SK-N-SH (cell line): ENCODE measurements around the gene FGF22. TPM values are rescaled to one million over a fixed set of nuclear protein-coding genes. Genes with fewer than 3 reads are reported as not detected.

Experiments used
- CTCF ChIA-PET: fragments of 300-600, 350-600 bp; formaldehyde crosslinking; extraction: SDS; loops from one replicate; lab custom pipeline; 2021; lab: Yijun Ruan, JAX
- POLR2A ChIA-PET: fragments of 350-600 bp; sonication (Branson Sonifier 250); formaldehyde crosslinking; extraction: SDS; loops from one replicate; lab custom pipeline; 2020; ENCODE audit warnings: antibody characterized with exemption, inconsistent platforms; lab: Yijun Ruan, JAX
- DNase-seq: peaks from one replicate; pipeline ENCODE4 v3.0.0; 2012
- H2AFZ ChIP-seq: fragments of 200-600 bp; sonication (generic); 2 replicates; pipeline ENCODE4 v1.8.1; 2016; ENCODE audit warnings: antibody characterized with exemption, mild to moderate bottlenecking, low read depth
- H3F3A ChIP-seq: fragments of 200-600 bp; sonication (generic); replicated peaks from 2 replicates; pipeline ENCODE3; 2016; ENCODE audit warnings: antibody characterized with exemption, mild to moderate bottlenecking; ENCODE audit not compliant: insufficient read depth
- H3K27ac ChIP-seq, 2 experiments: fragments of 200-500 bp in 1 of 2; fragments of 200-600 bp in 1 of 2; sonication (Bioruptor generic) in 1 of 2; sonication (generic), shearing (Covaris generic) in 1 of 2; 2 replicates each; pipeline versions ENCODE4 v1.5.1 to v1.6.1; 2014 to 2016; ENCODE audit warnings: low read depth in 2 of 2, inconsistent platforms in 1 of 2, low read length in 1 of 2, mild to moderate bottlenecking in 1 of 2, mixed read lengths in 1 of 2
- H3K27me3 ChIP-seq: fragments of 200-600 bp; sonication (generic), shearing (Covaris generic); 2 replicates; pipeline ENCODE4 v1.6.1; 2016; ENCODE audit warnings: mixed run types; ENCODE audit not compliant: insufficient read depth
- H3K36me3 ChIP-seq, 2 experiments: fragments of 200-500 bp in 1 of 2; fragments of 200-600 bp in 1 of 2; sonication (Bioruptor generic) in 1 of 2; sonication (generic) in 1 of 2; replicated peaks in 1 of 2; 2 replicates each; pipeline versions ENCODE3 to v1.5.1; 2014 to 2016; ENCODE audit warnings: low read length in 1 of 2, mild to moderate bottlenecking in 1 of 2; ENCODE audit not compliant: insufficient read depth in 2 of 2, control insufficient read depth in 1 of 2
- H3K4me1 ChIP-seq, 2 experiments: fragments of 200-500 bp in 1 of 2; fragments of 200-600 bp in 1 of 2; sonication (Bioruptor generic) in 1 of 2; sonication (generic), shearing (Covaris generic) in 1 of 2; 2 replicates each; pipeline versions ENCODE4 v1.5.1 to v1.6.1; 2014 to 2016; ENCODE audit warnings: low read depth in 1 of 2, low read length in 1 of 2, mixed run types in 1 of 2; ENCODE audit not compliant: insufficient read depth in 2 of 2, control insufficient read depth in 1 of 2
- H3K4me2 ChIP-seq: fragments of 200-600 bp; sonication (generic), shearing (Covaris generic); 2 replicates; pipeline ENCODE4 v1.6.1; 2017; ENCODE audit warnings: mixed run types
- H3K4me3 ChIP-seq, 2 experiments: fragments of 200-500 bp in 1 of 2; fragments of 200-600 bp in 1 of 2; sonication (Bioruptor generic) in 1 of 2; sonication (generic), shearing (Covaris generic) in 1 of 2; 2 replicates each; pipeline versions ENCODE4 v1.5.1 to v1.8.1; 2014 to 2016; ENCODE audit warnings: low read depth in 2 of 2, inconsistent platforms in 1 of 2, low read length in 1 of 2, mild to moderate bottlenecking in 1 of 2, mixed read lengths in 1 of 2, moderate library complexity in 1 of 2
- H3K79me2 ChIP-seq: fragments of 200-600 bp; sonication (generic); 2 replicates; pipeline ENCODE4 v1.8.1; 2017; ENCODE audit warnings: mild to moderate bottlenecking; ENCODE audit not compliant: insufficient read depth
- H3K9ac ChIP-seq: fragments of 200-600 bp; sonication (generic); 2 replicates; pipeline ENCODE4 v1.6.1; 2017; ENCODE audit warnings: mixed run types
- H3K9me2 ChIP-seq: fragments of 200-600 bp; sonication (generic); 2 replicates; pipeline ENCODE4 v1.6.1; 2017; ENCODE audit warnings: mixed run types
- H3K9me3 ChIP-seq: fragments of 200-600 bp; sonication (generic); 2 replicates; pipeline ENCODE4 v1.6.1; 2017; ENCODE audit warnings: mixed run types, mild to moderate bottlenecking, moderate library complexity
- H4K20me1 ChIP-seq: fragments of 200-600 bp; sonication (generic); 2 replicates; pipeline ENCODE4 v1.6.1; 2017; ENCODE audit warnings: mild to moderate bottlenecking, mixed run types; ENCODE audit not compliant: insufficient read depth
- CHD2 ChIP-seq: fragments of 150-350 bp; IDR thresholded peaks from 2 replicates; pipeline ENCODE4 v1.6.1; 2018; ENCODE audit warnings: low read length; ENCODE audit not compliant: partially characterized antibody
- CTCF ChIP-seq: fragments of 200-600 bp; sonication (generic); IDR thresholded peaks from 2 replicates; pipeline ENCODE4 v1.6.1; 2017; ENCODE audit warnings: antibody characterized with exemption, mild to moderate bottlenecking, moderate library complexity
- ELF1 ChIP-seq: IDR thresholded peaks from 2 replicates; pipeline ENCODE4 v1.4.0; 2012
- FOSL2 ChIP-seq: IDR thresholded peaks from 2 replicates; pipeline ENCODE4 v1.4.0; 2012; ENCODE audit warnings: low read depth, mild to moderate bottlenecking, moderate library complexity, borderline replicate concordance
- FOXJ3 ChIP-seq: sonication (generic); formaldehyde crosslinking; IDR thresholded peaks from 2 replicates; pipeline ENCODE4 v1.5.1; 2020; ENCODE audit warnings: mild to moderate bottlenecking, missing genetic modification reagents
- FOXM1 ChIP-seq: IDR thresholded peaks from 2 replicates; pipeline ENCODE4 v1.4.0; 2012; ENCODE audit warnings: low read depth, mild to moderate bottlenecking
- GABPA ChIP-seq: IDR thresholded peaks from 2 replicates; pipeline ENCODE4 v1.4.0; 2012; ENCODE audit warnings: low read depth, mild to moderate bottlenecking
- IRF3 ChIP-seq: fragments of 150-350 bp; IDR thresholded peaks from 2 replicates; pipeline ENCODE4 v1.6.1; 2016; ENCODE audit warnings: mild to moderate bottlenecking, low read depth, low read length
- NFIC ChIP-seq: IDR thresholded peaks from 2 replicates; pipeline ENCODE4 v1.4.0; 2012; ENCODE audit warnings: borderline replicate concordance
- NRF1 ChIP-seq: IDR thresholded peaks from 2 replicates; pipeline ENCODE4 v1.6.1; 2012; ENCODE audit warnings: low read depth, mild to moderate bottlenecking, low read length
- PBX3 ChIP-seq: IDR thresholded peaks from 2 replicates; pipeline ENCODE4; 2012
- RCOR1 ChIP-seq: fragments of 150-350 bp; IDR thresholded peaks from 2 replicates; pipeline ENCODE4 v1.6.1; 2017; ENCODE audit warnings: antibody characterized with exemption, low read length
- REST ChIP-seq: IDR thresholded peaks from 2 replicates; pipeline ENCODE4 v1.6.1; 2012; ENCODE audit warnings: mild to moderate bottlenecking, low read depth, low read length, moderate library complexity
- RFX5 ChIP-seq: IDR thresholded peaks from 2 replicates; pipeline ENCODE4 v1.6.1; 2012; ENCODE audit warnings: mild to moderate bottlenecking, improper control_type of control experiment, low read length
- SMC3 ChIP-seq: IDR thresholded peaks from 2 replicates; pipeline ENCODE4 v1.6.1; 2012; ENCODE audit warnings: low read depth, low read length, improper control_type of control experiment
- TAF1 ChIP-seq: IDR thresholded peaks from 2 replicates; pipeline ENCODE4 v1.6.1; 2012; ENCODE audit warnings: low read depth, mild to moderate bottlenecking, low read length, moderate library complexity, borderline replicate concordance
- TCF12 ChIP-seq: IDR thresholded peaks from 2 replicates; pipeline ENCODE4 v1.4.0; 2012
- TEAD4 ChIP-seq: IDR thresholded peaks from 2 replicates; pipeline ENCODE4 v1.4.0; 2012; ENCODE audit warnings: mild to moderate bottlenecking, borderline replicate concordance; ENCODE audit not compliant: insufficient read depth
- USF1 ChIP-seq: IDR thresholded peaks from 2 replicates; pipeline ENCODE4 v1.4.0; 2012; ENCODE audit warnings: low read depth, borderline replicate concordance
- YY1 ChIP-seq: IDR thresholded peaks from 2 replicates; pipeline ENCODE4 v1.4.0; 2012; ENCODE audit warnings: low read depth, mild to moderate bottlenecking
- ZBTB33 ChIP-seq: IDR thresholded peaks from 2 replicates; pipeline ENCODE4 v1.4.0; 2012; ENCODE audit warnings: low read depth, borderline replicate concordance
- whole genome bisulfite sequencing: methylation state at CpG from one replicate; pipeline ENCODE4 v1.1.6; 2017; ENCODE audit warnings: low lambda C conversion rate; 5-methylcytosine and 5-hydroxymethylcytosine counted together
- polyA plus RNA-seq, 3 experiments: library from polyadenylated mRNA; depleted of rRNA; stranded (reverse); fragments of >200 nt; gene quantifications; 2 replicates each; pipeline ENCODE4 v1.2.3, GENCODE V29; 2012

The FGF22 gene
- polyA plus RNA-seq, 1 of the 3 experiments (the other 2 are of a cell fraction): 0.62 TPM

- TF ChIP-seq CTCF (no peak), RCOR1 (no peak), ZBTB33 (no peak), SMC3 (no peak), TEAD4 (peak; percentile 73; the same call in 1 of the 2 replicates), YY1 (no peak), RFX5 (no peak), ELF1 (no peak), FOSL2 (peak; percentile 77; the same call in 1 of the 2 replicates), IRF3 (no peak), NFIC (peak; percentile 6; the same call in 1 of the 2 replicates), NRF1 (no peak), PBX3 (no peak), CHD2 (no peak)
These were observed 37.5 kb downstream of the FGF22 start (continued) for GRCh38 chr19:677201-677600.

- Histone ChIP-seq H3K27ac (peak overlapping the region in 1 of 2 experiments; percentile 44; a peak in 2 of 4 replicates), H3K4me1 (peaks cover 8 to 33% of the 10 kb centered on the region in 2 experiments; a peak in 3 of 4 replicates), H3K9me2 (no peaks in the 10 kb centered on the region), H3K79me2 (peaks cover 26% of the 10 kb centered on the region), H3K9me3 (no peaks in the 10 kb centered on the region), H3K27me3 (no peaks in the 10 kb centered on the region), H2AFZ (no peak overlapping the region), H3K4me3 (no peak overlapping the region), H3K36me3 (peaks cover 0 to 3% of the 10 kb centered on the region in 2 experiments), H3K9ac (peak overlapping the region; percentile 7; the same call in 1 of the 2 replicates), H3F3A (peaks cover 10% of the 10 kb centered on the region), H3K4me2 (peak overlapping the region; percentile 89), H4K20me1 (no peaks in the 10 kb centered on the region)
- ChIA-PET POLR2A (no interaction called here), CTCF (interaction anchor here (0.6 to 6.0 kb wide), 6 partner anchors 26 to 92 kb away, joined by 3 to 33 read pairs (median 4); no protein-coding TSS in a partner anchor)
- no peak for DNase-seq
- WGBS: 80% methylated on average over 11 of the region's 22 CpGs
- TF ChIP-seq FOSL2: no peak
- TF ChIP-seq USF1: no peak
- TF ChIP-seq ELF1: no peak
- TF ChIP-seq TCF12: no peak
- no peak for TF ChIP-seq FOXM1
- no peak for TF ChIP-seq FOXJ3
- no peak for TF ChIP-seq REST
- TF ChIP-seq GABPA: no peak
- TF ChIP-seq TAF1: no peak
These were observed 38.1 kb downstream of the FGF22 start for GRCh38 chr19:677601-678436.
